Stomach (tissue), 9 donors: ENCODE results near the gene SCN4A. TPM values are rescaled to one million over a fixed set of nuclear protein-coding genes. Genes with fewer than 3 reads are reported as not detected.
"Not testable (repeated sequence)": the region's sequence is repeated elsewhere in the genome, so short reads cannot be mapped to it uniquely, and the experiment has no call there.

Source experiments
- DNase-seq, 2 donors: peaks; one replicate each; pipeline versions ENCODE4 v3.0.0 to v3.0.0-alpha.2; 2013 to 2019
- H3K27ac ChIP-seq, 5 donors: fragments of 200-600 bp in 4 of 5; sonication (generic) in 4 of 5; one replicate each; pipeline ENCODE4 v1.5.1; 2013 to 2019; ENCODE audit warnings: mild to moderate bottlenecking in 1 of 5, moderate library complexity in 1 of 5
- H3K27me3 ChIP-seq, 3 donors: fragments of 200-600 bp; sonication (generic); one replicate each; pipeline ENCODE4 v1.5.1; 2017 to 2019; ENCODE audit warnings: mixed run types in 1 of 3
- H3K36me3 ChIP-seq, 4 donors: fragments of 200-600 bp; sonication (generic); 1 replicate in 3 of 4; 2 replicates in 1 of 4; pipeline ENCODE4 v1.5.1; 2016 to 2019
- H3K4me1 ChIP-seq, 4 donors: fragments of 200-600 bp; sonication (generic); one replicate each; pipeline ENCODE4 v1.5.1; 2016 to 2019
- H3K4me3 ChIP-seq, 4 donors: fragments of 200-600 bp; sonication (generic) in 3 of 4; one replicate each; pipeline ENCODE4 v1.5.1; 2016 to 2019; ENCODE audit warnings: mild to moderate bottlenecking in 1 of 4
- H3K9me3 ChIP-seq, 4 donors: fragments of 200-600 bp; sonication (generic); one replicate each; pipeline ENCODE4 v1.5.1; 2016 to 2019
- EP300 ChIP-seq: sonication (generic); formaldehyde crosslinking; IDR thresholded peaks from one replicate; pipeline ENCODE4 v1.6.1; 2017; ENCODE audit warnings: antibody characterized with exemption
- POLR2A ChIP-seq, 4 donors: fragments of 450-650 bp; IDR thresholded peaks; one replicate each; pipeline ENCODE4 v1.6.1; 2016; ENCODE audit warnings: antibody characterized with exemption in 4 of 4, control low read depth in 2 of 4, mild to moderate bottlenecking in 1 of 4, moderate library complexity in 1 of 4
- POLR2AphosphoS5 ChIP-seq, 3 donors: sonication (generic); formaldehyde crosslinking; IDR thresholded peaks; one replicate each; pipeline ENCODE4 v1.6.1; 2016; ENCODE audit warnings: antibody characterized with exemption in 3 of 3
- WGBS, 5 donors: extraction: QIAGEN DNeasy Blood & Tissue Kit in 3 of 5; methylation state at CpG; one replicate each; pipeline versions ENCODE4 v1.1.5 to v1.1.7; 2013 to 2018; 5-methylcytosine and 5-hydroxymethylcytosine counted together
- intact Hi-C: fragments of 100-400 bp; cut with DNase I; formaldehyde crosslinking; loops from one replicate; pipeline ENCODE4 v1.15.1; 2023; ENCODE audit warnings: low total_unique reads
- polyA plus RNA-seq, 3 donors: library from polyadenylated mRNA; stranded (reverse); fragments of 200-250 nt; gene quantifications; one replicate each; pipeline ENCODE4 v1.2.3, GENCODE V29; 2013
- total RNA-seq, 5 donors: library from RNA; depleted of rRNA; stranded (reverse); fragments of >200 nt; gene quantifications; one replicate each; pipeline versions ENCODE4 v1.1.0 to v1.2.3, GENCODE V29; 2014 to 2016
- TF ChIP-seq, protein P1 (sequence below), 7 experiments: fragments of 450-650 bp in 4 of 7; fragments of 200-600 bp in 3 of 7; sonication (generic) in 3 of 7; IDR thresholded peaks; one replicate each; pipeline ENCODE4 v1.5.1; 2016 to 2019; ENCODE audit warnings: antibody characterized with exemption in 7 of 7, control low read depth in 2 of 7, mild to moderate bottlenecking in 1 of 7
- donor health status: healthy with polysubstance abuse.
- donor health status: Bipolar disorder and iron deficiency.
- donor health status: healthy.

SCN4A gene
- total and polyA plus RNA-seq, 8 donors, result 0.05 to 2.7 (median 0.74) TPM; not detected in 2

DNA sequence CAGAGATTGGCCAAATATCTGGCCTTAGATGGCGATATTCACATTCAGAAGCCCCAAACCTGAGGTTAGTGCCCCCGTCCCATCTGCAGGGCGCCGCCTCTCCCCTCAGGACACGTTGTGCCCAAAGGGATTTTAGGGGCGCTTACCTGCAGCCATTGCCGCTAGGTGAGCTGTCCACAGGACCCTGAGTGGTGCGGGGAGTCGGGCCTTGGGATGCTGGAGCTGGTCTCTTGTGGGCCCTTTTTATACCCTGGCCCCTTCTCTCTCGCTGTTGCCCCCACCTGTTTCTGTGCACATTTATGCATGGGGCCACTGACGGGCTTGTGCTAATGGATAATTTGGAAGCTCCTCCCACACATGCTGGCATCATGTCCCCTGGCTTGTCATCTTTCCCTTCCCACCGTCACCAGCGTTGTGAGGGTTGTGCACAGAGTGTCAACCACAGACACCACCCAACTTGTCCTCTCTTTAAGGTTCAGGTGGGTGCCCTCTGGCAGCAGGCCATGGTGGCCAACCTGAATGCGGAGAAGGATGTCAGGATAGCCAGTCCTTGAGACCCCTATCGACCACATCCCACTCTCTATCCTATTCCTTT is 61.6 kb downstream of the SCN4A start, which contains the start of gene CSHL1:
CSHL1 (minus strand) TSS at position 218 of the 595 bp plus-strand sequence; CDS start at position 156, 62 bp downstream.
- Histone ChIP-seq H3K27ac (no peak within 1 kb of the TSS), H3K9me3 (no peaks in the 10 kb centered on the region), H3K4me1 (no peaks in the 10 kb centered on the region), H3K36me3 (no peaks in the 10 kb centered on the region), H3K4me3 (no peak within 1 kb of the TSS), H3K27me3 (peaks cover 0 to 20% (median 0%) of the 10 kb centered on the region in 3 donors)
- DNase-seq, result no peak
- WGBS, 5 donors, result 65 to 77% (median 72%) methylated on average over 14 to 15 of the region's 15 CpGs
- TF ChIP-seq POLR2AphosphoS5 (IDR thresholded peaks at IDR 0.05), result no peak
- intact Hi-C loops, result loop anchor here (10.0 kb wide), 1 partner anchor 224 kb away; the partner anchor contains the start of gene ERN1

DNA sequence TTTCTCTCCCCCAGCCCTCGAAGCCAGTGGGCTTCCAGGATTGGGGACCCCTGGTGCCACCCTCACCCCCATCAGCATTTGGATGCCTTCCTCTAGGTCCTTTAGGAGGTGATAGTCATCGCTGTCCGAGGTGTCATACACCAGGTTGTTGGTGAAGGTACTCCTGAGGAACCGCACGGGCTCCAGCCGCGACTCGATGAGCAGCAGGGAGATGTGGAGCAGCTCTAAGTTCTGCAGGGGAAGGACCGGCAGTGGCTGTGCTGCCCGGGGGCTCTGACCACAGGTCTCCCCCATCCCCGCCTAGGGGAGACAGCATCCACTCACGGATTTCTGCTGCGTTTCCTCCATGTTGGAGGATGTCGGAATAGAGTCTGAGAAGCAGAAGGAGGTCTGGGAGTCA is 62.6 kb downstream of the SCN4A start:
- Histone ChIP-seq H3K4me3 (no peak overlapping the region), H3K4me1 (no peaks in the 10 kb centered on the region), H3K36me3 (no peaks in the 10 kb centered on the region), H3K27me3 (peaks cover 0 to 20% (median 0%) of the 10 kb centered on the region in 3 donors), H3K27ac (no peak overlapping the region), H3K9me3 (no peaks in the 10 kb centered on the region)
- TF ChIP-seq, protein P1, sequence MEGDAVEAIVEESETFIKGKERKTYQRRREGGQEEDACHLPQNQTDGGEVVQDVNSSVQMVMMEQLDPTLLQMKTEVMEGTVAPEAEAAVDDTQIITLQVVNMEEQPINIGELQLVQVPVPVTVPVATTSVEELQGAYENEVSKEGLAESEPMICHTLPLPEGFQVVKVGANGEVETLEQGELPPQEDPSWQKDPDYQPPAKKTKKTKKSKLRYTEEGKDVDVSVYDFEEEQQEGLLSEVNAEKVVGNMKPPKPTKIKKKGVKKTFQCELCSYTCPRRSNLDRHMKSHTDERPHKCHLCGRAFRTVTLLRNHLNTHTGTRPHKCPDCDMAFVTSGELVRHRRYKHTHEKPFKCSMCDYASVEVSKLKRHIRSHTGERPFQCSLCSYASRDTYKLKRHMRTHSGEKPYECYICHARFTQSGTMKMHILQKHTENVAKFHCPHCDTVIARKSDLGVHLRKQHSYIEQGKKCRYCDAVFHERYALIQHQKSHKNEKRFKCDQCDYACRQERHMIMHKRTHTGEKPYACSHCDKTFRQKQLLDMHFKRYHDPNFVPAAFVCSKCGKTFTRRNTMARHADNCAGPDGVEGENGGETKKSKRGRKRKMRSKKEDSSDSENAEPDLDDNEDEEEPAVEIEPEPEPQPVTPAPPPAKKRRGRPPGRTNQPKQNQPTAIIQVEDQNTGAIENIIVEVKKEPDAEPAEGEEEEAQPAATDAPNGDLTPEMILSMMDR (IDR thresholded peaks at IDR 0.05), result no peak
- no peak for TF ChIP-seq POLR2AphosphoS5 (IDR thresholded peaks at IDR 0.05)
- TF ChIP-seq POLR2A (IDR thresholded peaks at IDR 0.05), result no peak
- TF ChIP-seq EP300, result no peak
- WGBS, 5 donors, result 73 to 82% (median 76%) methylated on average over 12 to 14 of the region's 14 CpGs
- intact Hi-C loops, result loop anchor here (10.0 kb wide), 1 partner anchor 225 kb away; the partner anchor contains the start of gene ERN1
- no peak for DNase-seq

DNA sequence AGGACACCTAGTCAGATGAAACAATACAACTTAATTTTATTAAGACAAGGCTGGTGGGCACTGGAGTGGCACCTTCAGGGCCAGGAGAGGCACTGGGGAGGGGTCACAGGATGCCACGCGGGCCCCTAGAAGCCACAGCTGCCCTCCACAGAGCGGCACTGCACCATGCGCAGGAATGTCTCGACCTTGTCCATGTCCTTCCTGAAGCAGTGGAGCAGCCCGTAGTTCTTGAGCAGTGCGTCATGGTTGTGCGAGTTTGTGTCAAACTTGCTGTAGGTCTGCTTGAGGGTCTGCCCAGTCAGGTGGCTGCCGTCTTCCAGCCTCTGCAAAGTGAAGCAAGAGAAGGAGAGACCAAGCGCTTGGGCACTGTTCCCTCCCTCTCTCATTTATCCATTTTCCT is 63.1 kb downstream of the SCN4A start:
- intact Hi-C loops, H3K27ac ChIP-seq, DNase-seq, H3K4me3 ChIP-seq, H3K4me1 ChIP-seq, H3K36me3 ChIP-seq, H3K9me3 ChIP-seq: not testable (repeated sequence)
- WGBS, 5 donors, result 86 to 95% (median 89%) methylated on average over 7 to 10 of the region's 10 CpGs
- H3K27me3 ChIP-seq, result peaks cover 0 to 20% (median 0%) of the 10 kb centered on the region in 3 donors

DNA sequence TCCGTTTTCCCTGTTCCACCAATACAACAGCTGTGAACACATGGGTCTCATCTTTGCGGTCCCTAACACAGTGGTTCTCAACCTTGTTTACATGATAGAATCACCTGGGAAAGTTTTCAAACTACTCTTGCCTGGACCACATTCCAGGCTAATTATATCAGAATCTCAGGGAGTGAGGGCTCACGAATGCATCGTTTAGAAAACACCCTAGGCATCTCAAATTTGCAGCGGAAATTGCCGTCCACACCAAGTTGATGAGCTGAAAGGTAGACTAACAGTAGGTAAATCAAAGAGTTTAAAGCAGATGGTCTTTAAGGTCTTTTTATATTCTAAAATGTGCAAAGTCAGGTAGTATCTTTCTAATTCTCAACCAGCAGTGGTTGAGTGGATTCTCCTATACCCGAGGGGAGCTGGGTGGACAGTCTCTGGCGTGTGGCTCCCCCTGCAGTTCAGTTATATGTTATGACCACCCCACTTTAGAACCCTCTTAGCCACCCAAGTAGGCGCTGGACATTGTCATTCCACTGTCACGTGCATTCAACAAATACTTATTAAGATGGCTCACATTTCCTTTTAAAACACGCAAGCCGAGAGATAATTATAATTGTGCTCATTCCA is 65.4 kb downstream of the SCN4A start:
- H3K4me1 ChIP-seq, H3K4me3 ChIP-seq, H3K9me3 ChIP-seq, intact Hi-C loops, DNase-seq, H3K36me3 ChIP-seq, H3K27ac ChIP-seq: not testable (repeated sequence)
- peaks cover 0 to 20% (median 0%) of the 10 kb centered on the region in 3 donors for H3K27me3 ChIP-seq
- WGBS, 5 donors, result 43 to 58% (median 54%) methylated on average over 10 to 12 of the region's 12 CpGs

DNA sequence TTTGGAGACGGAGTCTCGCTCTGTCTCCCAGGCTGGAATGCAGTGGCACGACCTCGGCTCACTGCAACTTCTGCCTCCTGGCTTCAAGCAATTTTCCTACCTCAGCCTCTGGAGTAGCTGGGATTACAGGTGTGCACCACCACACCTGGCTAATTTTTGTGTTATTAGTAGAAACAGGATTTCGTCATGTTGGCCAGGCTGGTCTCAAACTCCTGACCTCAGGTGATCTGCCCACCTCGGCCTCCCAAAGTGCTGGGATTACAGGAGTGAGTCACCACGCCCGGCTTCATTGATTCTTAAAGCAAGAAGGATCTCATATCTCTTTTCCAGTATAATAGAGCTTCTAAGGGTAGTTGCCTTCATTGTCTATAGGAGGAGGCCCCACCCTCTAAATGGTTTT is 67.9 kb downstream of the SCN4A start:
- H3K4me1 ChIP-seq, intact Hi-C loops, H3K36me3 ChIP-seq, H3K9me3 ChIP-seq, DNase-seq, H3K27ac ChIP-seq, H3K27me3 ChIP-seq, H3K4me3 ChIP-seq: not testable (repeated sequence)
- 84 to 93% (median 90%) methylated on average over 8 of the region's 8 CpGs for WGBS, 5 donors

DNA sequence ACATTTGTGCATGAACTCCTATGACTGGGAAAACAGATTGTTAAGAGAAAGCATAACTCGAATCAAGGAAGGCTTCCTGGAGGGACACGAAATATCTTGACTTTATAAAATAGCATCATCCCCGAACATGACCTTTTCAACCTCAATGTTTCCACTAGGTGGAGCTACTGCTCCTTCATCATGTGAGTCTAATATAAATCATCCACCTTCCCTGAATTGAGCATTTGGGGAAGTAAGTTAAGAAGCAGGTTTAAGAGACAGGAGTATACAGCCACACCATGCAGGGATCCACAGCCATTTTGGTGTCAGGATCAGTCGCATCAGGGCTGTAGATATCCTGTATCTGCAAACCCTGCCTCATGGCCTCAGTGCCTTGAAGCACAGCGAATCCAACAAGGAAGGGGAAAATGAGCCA is 68.9 kb downstream of the SCN4A start:
- H3K9me3 ChIP-seq, H3K27me3 ChIP-seq, H3K4me1 ChIP-seq, H3K4me3 ChIP-seq, H3K36me3 ChIP-seq, DNase-seq, H3K27ac ChIP-seq, intact Hi-C loops: not testable (repeated sequence)
- TF ChIP-seq, protein P1 (IDR thresholded peaks at IDR 0.05), result peak in 1 of 7 experiments; percentile 24
- WGBS, 5 donors, result 31 to 35% (median 34%) methylated on average over 5 of the region's 5 CpGs

DNA sequence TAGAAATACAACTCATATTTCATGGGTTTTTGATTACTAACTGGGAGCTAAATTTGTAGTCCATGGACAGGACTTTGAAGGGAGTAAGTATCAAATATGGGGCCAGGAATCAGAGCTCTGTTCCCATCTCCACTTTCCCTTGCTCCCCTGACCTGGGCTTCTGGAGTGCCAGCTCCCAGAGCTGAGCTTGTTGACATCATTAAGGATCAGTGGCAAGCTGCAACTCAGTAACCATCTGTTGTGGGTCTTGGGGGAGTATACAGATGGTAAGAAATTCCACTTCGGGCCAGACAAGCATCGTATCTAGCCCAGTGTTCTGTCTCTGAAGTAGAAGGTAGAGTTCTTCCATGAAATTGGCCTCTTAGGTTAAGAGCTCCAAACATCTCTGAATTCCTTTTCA is 70.7 kb downstream of the SCN4A start:
- intact Hi-C loops, DNase-seq: not testable (repeated sequence)

DNA sequence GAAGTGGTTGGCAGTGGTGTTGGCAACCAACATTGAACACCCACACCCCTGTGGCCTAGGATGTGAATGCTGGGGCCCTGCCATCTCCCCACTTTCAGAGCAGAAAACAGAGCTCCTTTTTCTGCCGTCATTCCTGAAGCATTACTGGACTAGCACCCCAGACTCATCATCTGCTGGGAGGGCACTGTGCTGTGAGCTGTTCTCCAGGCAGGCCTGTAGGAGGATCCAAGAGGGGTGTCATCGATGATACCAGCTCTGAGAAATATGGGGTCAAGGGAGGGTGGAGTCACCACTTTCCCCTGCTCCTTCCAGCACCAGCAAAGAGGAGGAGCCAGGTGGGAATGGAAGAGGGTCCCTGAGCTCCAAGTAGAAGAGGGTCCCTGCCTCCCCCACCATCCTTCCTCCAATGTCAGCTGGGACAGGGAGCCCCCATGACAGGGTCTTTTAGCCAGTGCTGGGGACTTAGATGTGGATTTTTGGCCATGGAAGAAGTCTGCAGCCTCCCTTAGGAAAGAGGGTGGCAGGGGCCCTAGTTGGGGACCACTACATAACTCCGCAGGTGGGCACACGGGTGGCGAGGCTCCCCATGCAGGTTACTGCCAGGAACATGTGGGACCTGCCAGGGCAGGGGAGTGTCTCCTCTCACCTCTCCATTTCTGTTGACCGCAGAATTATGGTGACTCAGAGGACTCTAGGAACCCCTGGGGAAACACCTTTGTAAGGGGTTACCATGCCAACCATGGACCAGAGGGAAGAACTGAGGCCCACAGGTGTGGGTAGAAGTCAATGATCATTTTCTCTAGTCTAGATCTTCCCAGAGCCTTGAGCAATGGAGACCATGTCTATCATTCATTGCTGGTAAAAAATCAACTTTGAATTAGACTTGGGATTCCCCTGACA is 73.6 kb downstream of the SCN4A start:
- intact Hi-C loops, H3K4me1 ChIP-seq, H3K27ac ChIP-seq, H3K27me3 ChIP-seq, H3K36me3 ChIP-seq, H3K9me3 ChIP-seq, DNase-seq, H3K4me3 ChIP-seq: not testable (repeated sequence)
- WGBS, 5 donors, result 71 to 79% (median 76%) methylated on average over 4 to 6 of the region's 6 CpGs

More for the DNA sequence above, 70.7 kb downstream of the SCN4A start:
- H3K27me3 ChIP-seq, H3K9me3 ChIP-seq, H3K36me3 ChIP-seq, H3K4me3 ChIP-seq, H3K27ac ChIP-seq, H3K4me1 ChIP-seq: not testable (repeated sequence)
- WGBS, 5 donors, result 80 to 92% (median 90%) methylated on average over 2 of the region's 2 CpGs
